ENCODE data around the gene GLCE. TPM values are rescaled to one million over a fixed set of nuclear protein-coding genes. Genes with fewer than 3 reads are reported as not detected.

GLCE gene
- total and polyA plus RNA-seq, 10 of the 15 experiments (the other 5 are each of a cell fraction or from before 2014, with no cell fraction given): 2.1 to 11.9 (median 2.9) TPM

- ATAC-seq: no peak
- H3K27ac ChIP-seq (ENCODE audit: control insufficient read depth, insufficient read depth): no peak overlapping the region
- H3K36me3 ChIP-seq (ENCODE audit: control insufficient read depth in 2 of 2, insufficient read depth in 2 of 2, low read length in 1 of 2): no peaks in the 10 kb centered on the region
- TF ChIP-seq PML (IDR thresholded peaks at IDR 0.05; ENCODE audit: low read length) (no peak), ZNF24 (IDR thresholded peaks at IDR 0.05) (no peak)
- no peak overlapping the region for H3K4me3 ChIP-seq
- no peaks in the 10 kb centered on the region for H3K9me3 ChIP-seq (replicated peaks; ENCODE audit: control insufficient read depth, insufficient read depth, low read length)
- WGBS (ENCODE audit: insufficient coverage, insufficient replicate concordance, low lambda C conversion rate, missing lambda C conversion rate): 54% methylated on average over 6 of the region's 6 CpGs
- H3K4me1 ChIP-seq (ENCODE audit: control insufficient read depth, insufficient read depth, low read length): no peaks in the 10 kb centered on the region
- H3K79me2 ChIP-seq (ENCODE audit: control insufficient read depth, insufficient read depth, low read length): no peaks in the 10 kb centered on the region
- no peak overlapping the region for H3K9ac ChIP-seq (ENCODE audit: control insufficient read depth, insufficient read depth, low read length)
- no peaks in the 10 kb centered on the region for H4K20me1 ChIP-seq (ENCODE audit: control insufficient read depth, insufficient read depth)
- intact Hi-C loops (cut with micrococcal nuclease; ENCODE audit: unreplicated experiment) (no loop called here), in situ Hi-C loops (cut with MboI) (no loop called here)
- DNase-seq (ENCODE audit: low read depth, low spot score): no peak
- POLR2A ChIA-PET: no interaction called here
- H3K27me3 ChIP-seq (replicated peaks in 1 of 2; ENCODE audit: control insufficient read depth in 2 of 2, insufficient read depth in 2 of 2, low read length in 1 of 2): no peaks in the 10 kb centered on the region
- no peak for FAIRE-seq
- RAD21 ChIA-PET (ENCODE audit: unreplicated experiment): no interaction called here
- BruUV-seq (replicated peaks): no TSS peak
- H3K4me2 ChIP-seq (ENCODE audit: control insufficient read depth, insufficient read depth): no peak overlapping the region
- SMC1A ChIA-PET (ENCODE audit: uncharacterized antibody, unreplicated experiment): interaction anchor here (0.6 kb wide), 1 partner anchor 193 kb away, joined by 3 read pairs; no protein-coding TSS in a partner anchor
- CTCF ChIA-PET: no interaction called here
- H2AFZ ChIP-seq (ENCODE audit: control insufficient read depth, low read depth, low read length): no peak overlapping the region
Observed at GRCh38 chr15:69272891-69273290, 112.5 kb downstream of the GLCE start.

DNA sequence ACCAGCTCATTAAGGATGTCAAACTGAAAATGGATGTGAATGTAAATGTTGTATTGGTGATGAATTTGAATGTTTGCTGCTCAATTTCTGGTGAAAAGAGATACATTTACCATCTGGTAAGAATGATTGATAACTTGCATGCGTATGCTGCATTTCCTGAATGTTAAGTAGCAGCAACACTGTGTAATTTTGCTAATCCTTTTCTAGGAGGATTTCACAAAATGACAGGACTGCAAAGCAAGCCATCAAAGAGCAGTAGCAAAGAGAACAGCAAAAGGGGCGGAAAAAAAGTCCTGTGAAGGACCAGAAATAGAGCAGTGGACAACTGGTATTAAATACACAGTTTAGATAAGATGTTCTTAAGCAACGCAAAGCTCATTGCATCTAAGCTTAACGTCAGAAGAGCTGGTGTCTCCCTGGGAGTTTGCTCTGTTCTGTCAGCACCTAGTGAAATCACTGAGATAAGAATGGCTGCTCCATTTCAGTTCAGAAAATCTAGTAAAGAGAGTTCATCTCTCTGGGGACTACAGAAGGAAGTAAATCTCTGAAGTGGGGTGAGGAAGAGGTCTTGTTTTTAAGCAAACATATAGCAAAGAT is 114.7 kb downstream of the GLCE start:
- no peaks in the 10 kb centered on the region for H3K4me1 ChIP-seq (ENCODE audit: control insufficient read depth, insufficient read depth, low read length)
- intact Hi-C loops (cut with micrococcal nuclease; ENCODE audit: unreplicated experiment): no loop called here
- H4K20me1 ChIP-seq (ENCODE audit: control insufficient read depth, insufficient read depth): no peaks in the 10 kb centered on the region
- no peak overlapping the region for H3K4me3 ChIP-seq
- no peak overlapping the region for H3K9ac ChIP-seq (ENCODE audit: control insufficient read depth, insufficient read depth, low read length)
- BruUV-seq (replicated peaks): no TSS peak
- POLR2A ChIA-PET: no interaction called here
- FAIRE-seq (no peak), DNase-seq (ENCODE audit: low read depth, low spot score) (no peak), ATAC-seq (no peak)
- no peaks in the 10 kb centered on the region for H3K27me3 ChIP-seq (replicated peaks in 1 of 2; ENCODE audit: control insufficient read depth in 2 of 2, insufficient read depth in 2 of 2, low read length in 1 of 2)
- no peak overlapping the region for H2AFZ ChIP-seq (ENCODE audit: control insufficient read depth, low read depth, low read length)
- no peaks in the 10 kb centered on the region for H3K79me2 ChIP-seq (ENCODE audit: control insufficient read depth, insufficient read depth, low read length)
- H3K9me3 ChIP-seq (replicated peaks; ENCODE audit: control insufficient read depth, insufficient read depth, low read length): no peaks in the 10 kb centered on the region
- CTCF ChIA-PET: no interaction called here
- SMC1A ChIA-PET (ENCODE audit: uncharacterized antibody, unreplicated experiment): no interaction called here
- in situ Hi-C loops (cut with MboI): no loop called here
- RAD21 ChIA-PET (ENCODE audit: unreplicated experiment): no interaction called here
- no peak overlapping the region for H3K4me2 ChIP-seq (ENCODE audit: control insufficient read depth, insufficient read depth)
- H3K36me3 ChIP-seq (ENCODE audit: control insufficient read depth in 2 of 2, insufficient read depth in 2 of 2, low read length in 1 of 2): no peaks in the 10 kb centered on the region
- WGBS (ENCODE audit: insufficient coverage, insufficient replicate concordance, low lambda C conversion rate, missing lambda C conversion rate): 57% methylated on average over 4 of the region's 4 CpGs
- no peak overlapping the region for H3K27ac ChIP-seq (ENCODE audit: control insufficient read depth, insufficient read depth)
- TF ChIP-seq FOXK2 (IDR thresholded peaks at IDR 0.05) (no peak), CREM (IDR thresholded peaks at IDR 0.05; ENCODE audit: low read depth) (no peak), MTA3 (IDR thresholded peaks at IDR 0.05; ENCODE audit: borderline replicate concordance, low read length) (no peak), CHD1 (IDR thresholded peaks at IDR 0.05; ENCODE audit: low read depth, low read length) (no peak), ELK1 (IDR thresholded peaks at IDR 0.05; ENCODE audit: low read depth, low read length) (no peak), HDGF (IDR thresholded peaks at IDR 0.05) (no peak), BCL11A (IDR thresholded peaks at IDR 0.05; ENCODE audit: low read depth, low read length) (no peak), ZNF384 (IDR thresholded peaks at IDR 0.05; ENCODE audit: borderline replicate concordance, low read depth, low read length) (no peak), EGR1 (IDR thresholded peaks at IDR 0.05; ENCODE audit: borderline replicate concordance in 1 of 2, low read depth in 2 of 2, low read length in 2 of 2) (no peak)
- TF ChIP-seq, protein P1, sequence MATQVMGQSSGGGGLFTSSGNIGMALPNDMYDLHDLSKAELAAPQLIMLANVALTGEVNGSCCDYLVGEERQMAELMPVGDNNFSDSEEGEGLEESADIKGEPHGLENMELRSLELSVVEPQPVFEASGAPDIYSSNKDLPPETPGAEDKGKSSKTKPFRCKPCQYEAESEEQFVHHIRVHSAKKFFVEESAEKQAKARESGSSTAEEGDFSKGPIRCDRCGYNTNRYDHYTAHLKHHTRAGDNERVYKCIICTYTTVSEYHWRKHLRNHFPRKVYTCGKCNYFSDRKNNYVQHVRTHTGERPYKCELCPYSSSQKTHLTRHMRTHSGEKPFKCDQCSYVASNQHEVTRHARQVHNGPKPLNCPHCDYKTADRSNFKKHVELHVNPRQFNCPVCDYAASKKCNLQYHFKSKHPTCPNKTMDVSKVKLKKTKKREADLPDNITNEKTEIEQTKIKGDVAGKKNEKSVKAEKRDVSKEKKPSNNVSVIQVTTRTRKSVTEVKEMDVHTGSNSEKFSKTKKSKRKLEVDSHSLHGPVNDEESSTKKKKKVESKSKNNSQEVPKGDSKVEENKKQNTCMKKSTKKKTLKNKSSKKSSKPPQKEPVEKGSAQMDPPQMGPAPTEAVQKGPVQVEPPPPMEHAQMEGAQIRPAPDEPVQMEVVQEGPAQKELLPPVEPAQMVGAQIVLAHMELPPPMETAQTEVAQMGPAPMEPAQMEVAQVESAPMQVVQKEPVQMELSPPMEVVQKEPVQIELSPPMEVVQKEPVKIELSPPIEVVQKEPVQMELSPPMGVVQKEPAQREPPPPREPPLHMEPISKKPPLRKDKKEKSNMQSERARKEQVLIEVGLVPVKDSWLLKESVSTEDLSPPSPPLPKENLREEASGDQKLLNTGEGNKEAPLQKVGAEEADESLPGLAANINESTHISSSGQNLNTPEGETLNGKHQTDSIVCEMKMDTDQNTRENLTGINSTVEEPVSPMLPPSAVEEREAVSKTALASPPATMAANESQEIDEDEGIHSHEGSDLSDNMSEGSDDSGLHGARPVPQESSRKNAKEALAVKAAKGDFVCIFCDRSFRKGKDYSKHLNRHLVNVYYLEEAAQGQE (IDR thresholded peaks at IDR 0.05; ENCODE audit: low read depth, low read length): no peak
- TF ChIP-seq, protein P2, sequence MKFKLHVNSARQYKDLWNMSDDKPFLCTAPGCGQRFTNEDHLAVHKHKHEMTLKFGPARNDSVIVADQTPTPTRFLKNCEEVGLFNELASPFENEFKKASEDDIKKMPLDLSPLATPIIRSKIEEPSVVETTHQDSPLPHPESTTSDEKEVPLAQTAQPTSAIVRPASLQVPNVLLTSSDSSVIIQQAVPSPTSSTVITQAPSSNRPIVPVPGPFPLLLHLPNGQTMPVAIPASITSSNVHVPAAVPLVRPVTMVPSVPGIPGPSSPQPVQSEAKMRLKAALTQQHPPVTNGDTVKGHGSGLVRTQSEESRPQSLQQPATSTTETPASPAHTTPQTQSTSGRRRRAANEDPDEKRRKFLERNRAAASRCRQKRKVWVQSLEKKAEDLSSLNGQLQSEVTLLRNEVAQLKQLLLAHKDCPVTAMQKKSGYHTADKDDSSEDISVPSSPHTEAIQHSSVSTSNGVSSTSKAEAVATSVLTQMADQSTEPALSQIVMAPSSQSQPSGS (IDR thresholded peaks at IDR 0.05; ENCODE audit: low read length): no peak

Data from GM12878 (cell line).